HFFc6 (cell line): Measurements from ENCODE around the gene RPL12. TPM values are rescaled to one million over a fixed set of nuclear protein-coding genes. Genes with fewer than 3 reads are reported as not detected.
A peak's percentile ranks its signal among the peaks of the same experiment; 100 is the strongest.

Experiments
- DNase-seq: peaks from one replicate; pipeline ENCODE4 v3.0.0-alpha.2; 2018
- H3K27ac Mint-ChIP-seq: 2 replicates; pipeline ENCODE4 v1.8.0; 2020; ENCODE audit warnings: mild to moderate bottlenecking, mixed read lengths
- H3K27me3 Mint-ChIP-seq: 2 replicates; pipeline ENCODE4 v1.8.0; 2021; ENCODE audit warnings: mild to moderate bottlenecking, moderate library complexity, mixed read lengths; ENCODE audit not compliant: insufficient read depth
- H3K36me3 Mint-ChIP-seq: 2 replicates; pipeline ENCODE4 v1.8.0; 2021; ENCODE audit warnings: low read depth, mixed read lengths
- H3K4me1 Mint-ChIP-seq: 2 replicates; pipeline ENCODE4 v1.8.0; 2020; ENCODE audit warnings: low read depth, mixed read lengths
- H3K4me3 Mint-ChIP-seq: 2 replicates; pipeline ENCODE4 v1.8.0; 2020; ENCODE audit warnings: mild to moderate bottlenecking, moderate library complexity, mixed read lengths
- H3K9me3 Mint-ChIP-seq: 2 replicates; pipeline ENCODE4 v1.8.0; 2020; ENCODE audit warnings: mild to moderate bottlenecking, mixed read lengths
- total RNA-seq, 6 experiments: library from RNA; stranded (reverse); fragmentation: NEBNext Ultra II Directional; extraction: Animal tissue kit (Norgen Biotek cat#: 25700); gene quantifications; 2 replicates in 1 of 6; 3 replicates in 5 of 6; pipeline ENCODE4 v1.2.3, GENCODE V29; 2021
- TF ChIP-seq, protein P1 (sequence below): fragments of 200-600 bp; sonication (generic); IDR thresholded peaks from 2 replicates; pipeline ENCODE4 v1.5.0; 2021; ENCODE audit warnings: antibody characterized with exemption, mild to moderate bottlenecking

Gene RPL12
- total RNA-seq, 6 experiments from 2014 or later = 953 to 1,196 (median 1,072) TPM

DNA sequence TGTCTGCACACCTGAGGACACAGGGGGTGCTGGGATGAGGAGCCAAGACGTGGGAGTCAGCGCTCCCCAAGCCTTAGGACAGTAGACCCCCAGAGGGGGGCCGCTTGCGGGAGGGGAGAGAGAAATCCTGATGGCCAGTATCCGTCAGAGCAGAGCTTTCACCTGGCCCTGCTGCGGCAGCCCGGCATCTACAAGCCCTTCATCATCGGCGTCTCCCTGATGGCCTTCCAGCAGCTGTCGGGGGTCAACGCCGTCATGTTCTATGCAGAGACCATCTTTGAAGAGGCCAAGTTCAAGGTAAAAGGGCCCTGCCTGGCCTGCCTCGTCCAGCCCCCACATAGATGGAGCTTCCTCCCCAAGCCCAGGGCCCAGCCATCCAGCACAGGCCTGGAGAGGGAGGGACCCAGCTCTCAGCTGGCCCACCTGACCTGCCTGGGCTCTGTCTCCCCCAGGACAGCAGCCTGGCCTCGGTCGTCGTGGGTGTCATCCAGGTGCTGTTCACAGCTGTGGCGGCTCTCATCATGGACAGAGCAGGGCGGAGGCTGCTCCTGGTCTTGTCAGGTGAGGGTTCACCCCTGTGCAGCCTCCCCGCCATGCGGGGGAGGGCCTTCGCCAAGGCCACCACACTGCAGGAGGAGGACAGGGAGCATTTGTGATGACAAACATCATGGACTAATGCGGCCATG is 47.6 kb downstream of the RPL12 start:
- Mint-ChIP-seq H3K27me3 (no peaks in the 10 kb centered on the region), H3K4me1 (no peaks in the 10 kb centered on the region), H3K9me3 (no peaks in the 10 kb centered on the region), H3K27ac (no peak overlapping the region), H3K36me3 (no peaks in the 10 kb centered on the region), H3K4me3 (no peak overlapping the region)
- DNase-seq = no peak
- TF ChIP-seq, protein P1, sequence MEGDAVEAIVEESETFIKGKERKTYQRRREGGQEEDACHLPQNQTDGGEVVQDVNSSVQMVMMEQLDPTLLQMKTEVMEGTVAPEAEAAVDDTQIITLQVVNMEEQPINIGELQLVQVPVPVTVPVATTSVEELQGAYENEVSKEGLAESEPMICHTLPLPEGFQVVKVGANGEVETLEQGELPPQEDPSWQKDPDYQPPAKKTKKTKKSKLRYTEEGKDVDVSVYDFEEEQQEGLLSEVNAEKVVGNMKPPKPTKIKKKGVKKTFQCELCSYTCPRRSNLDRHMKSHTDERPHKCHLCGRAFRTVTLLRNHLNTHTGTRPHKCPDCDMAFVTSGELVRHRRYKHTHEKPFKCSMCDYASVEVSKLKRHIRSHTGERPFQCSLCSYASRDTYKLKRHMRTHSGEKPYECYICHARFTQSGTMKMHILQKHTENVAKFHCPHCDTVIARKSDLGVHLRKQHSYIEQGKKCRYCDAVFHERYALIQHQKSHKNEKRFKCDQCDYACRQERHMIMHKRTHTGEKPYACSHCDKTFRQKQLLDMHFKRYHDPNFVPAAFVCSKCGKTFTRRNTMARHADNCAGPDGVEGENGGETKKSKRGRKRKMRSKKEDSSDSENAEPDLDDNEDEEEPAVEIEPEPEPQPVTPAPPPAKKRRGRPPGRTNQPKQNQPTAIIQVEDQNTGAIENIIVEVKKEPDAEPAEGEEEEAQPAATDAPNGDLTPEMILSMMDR = no peak

DNA sequence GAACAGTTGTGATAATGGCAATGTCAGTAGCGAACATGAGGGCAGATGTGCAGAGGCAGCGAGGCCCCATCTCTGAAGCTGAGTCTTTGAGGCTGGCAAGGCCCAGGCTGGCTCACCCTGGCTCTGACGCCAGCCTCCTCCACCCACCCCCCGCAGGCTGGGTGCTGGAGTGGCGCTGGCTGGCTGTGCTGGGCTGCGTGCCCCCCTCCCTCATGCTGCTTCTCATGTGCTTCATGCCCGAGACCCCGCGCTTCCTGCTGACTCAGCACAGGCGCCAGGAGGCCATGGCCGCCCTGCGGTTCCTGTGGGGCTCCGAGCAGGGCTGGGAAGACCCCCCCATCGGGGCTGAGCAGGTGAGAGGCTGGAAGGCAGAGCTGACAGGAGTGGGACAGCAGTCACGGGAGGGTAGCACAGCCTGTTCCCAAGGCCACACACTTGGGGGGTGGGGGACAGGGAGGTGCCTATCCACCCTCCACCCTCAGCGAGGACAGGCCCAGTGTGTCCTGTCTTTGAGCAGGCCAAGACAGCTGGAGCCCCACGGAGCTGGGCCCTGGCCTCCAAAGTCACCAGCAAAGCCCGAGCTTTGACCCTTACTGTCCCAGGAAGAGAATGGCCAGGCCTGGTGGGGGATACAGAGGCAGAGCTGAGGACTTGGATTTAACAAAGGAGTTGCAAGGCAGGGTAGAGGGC is 48.7 kb downstream of the RPL12 start:
- H3K4me1 Mint-ChIP-seq = 0 out of 2 replicates have a peak, but pooled peaks cover 4% of the 10 kb centered on the region
- DNase-seq = no peak
- no peaks in the 10 kb centered on the region for H3K27me3 Mint-ChIP-seq
- no peaks in the 10 kb centered on the region for H3K36me3 Mint-ChIP-seq
- no peak overlapping the region for H3K4me3 Mint-ChIP-seq
- H3K9me3 Mint-ChIP-seq = no peaks in the 10 kb centered on the region
- H3K27ac Mint-ChIP-seq = no peak overlapping the region
- TF ChIP-seq, protein P1 = no peak

- TF ChIP-seq, protein P1 = no peak
- no peak for DNase-seq
- H3K27me3 Mint-ChIP-seq = no peaks in the 10 kb centered on the region; the same call in 1 of the 2 replicates
- no peaks in the 10 kb centered on the region for H3K36me3 Mint-ChIP-seq
- H3K4me1 Mint-ChIP-seq = peaks cover 18% of the 10 kb centered on the region
- no peaks in the 10 kb centered on the region for H3K9me3 Mint-ChIP-seq
- no peak overlapping the region for H3K27ac Mint-ChIP-seq
- H3K4me3 Mint-ChIP-seq = no peak overlapping the region
Observed at GRCh38 chr9:127399736-127400269, 51.4 kb downstream of the RPL12 start.

DNA sequence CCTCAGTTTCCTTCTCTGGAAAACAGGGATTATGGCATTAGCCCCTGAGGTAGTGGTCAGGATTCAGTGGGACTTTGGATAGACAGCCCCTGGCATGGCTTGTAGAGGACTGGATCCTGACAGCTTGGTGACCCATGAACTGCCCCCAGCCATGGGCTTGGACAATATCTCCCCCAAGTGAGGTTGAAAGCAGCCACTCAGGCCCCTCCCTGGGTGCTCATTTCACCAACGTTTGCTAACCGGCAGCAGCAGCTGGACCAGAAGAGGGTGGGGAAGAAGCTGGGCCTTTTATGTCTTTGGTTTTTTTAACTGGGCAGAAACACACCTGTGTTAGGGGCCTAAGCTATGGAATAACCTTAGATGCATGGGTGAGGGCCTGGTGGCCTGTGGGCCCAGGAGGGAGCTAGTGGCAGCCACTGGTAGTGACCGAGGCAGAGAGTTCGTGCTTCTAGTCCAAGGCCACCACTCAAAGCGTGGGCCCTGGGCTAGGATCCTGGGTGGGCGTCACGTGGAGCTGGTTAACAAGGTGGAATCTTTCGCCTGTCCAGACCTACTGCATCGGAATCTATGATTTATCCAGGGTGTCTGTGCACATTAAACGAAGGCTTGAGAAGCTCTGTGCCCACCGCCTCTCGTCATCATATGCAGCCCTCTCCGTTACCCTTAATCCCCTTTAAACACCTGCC is 52.3 kb downstream of the RPL12 start:
- no peak overlapping the region for H3K27ac Mint-ChIP-seq
- DNase-seq = no peak
- TF ChIP-seq, protein P1 = no peak
- peaks cover 20% of the 10 kb centered on the region for H3K4me1 Mint-ChIP-seq
- H3K9me3 Mint-ChIP-seq = no peaks in the 10 kb centered on the region
- H3K36me3 Mint-ChIP-seq = no peaks in the 10 kb centered on the region
- H3K4me3 Mint-ChIP-seq = peak overlapping the region; percentile 83
- no peaks in the 10 kb centered on the region; the same call in 1 of the 2 replicates for H3K27me3 Mint-ChIP-seq

DNA sequence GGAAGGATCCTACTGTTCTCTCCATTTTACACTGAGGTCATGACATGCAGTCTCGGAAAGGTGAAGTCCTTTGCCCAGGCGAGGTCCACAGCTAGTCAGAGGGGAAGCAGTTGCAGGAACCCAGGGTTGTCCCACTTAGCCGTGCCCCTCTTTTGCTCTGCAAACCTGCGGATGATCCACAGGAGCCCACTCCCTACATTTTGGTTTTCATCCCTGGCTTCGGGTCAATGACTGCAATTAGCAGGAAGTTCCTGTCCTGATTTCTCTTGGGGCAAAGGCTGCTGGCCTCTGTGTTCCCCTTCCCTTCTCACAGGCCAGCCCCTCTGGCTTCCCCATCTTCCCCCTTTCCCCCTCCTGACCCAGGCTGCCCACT is 52.9 kb downstream of the RPL12 start:
- no peak for DNase-seq
- no peaks in the 10 kb centered on the region for H3K36me3 Mint-ChIP-seq
- peaks cover 26% of the 10 kb centered on the region for H3K4me1 Mint-ChIP-seq
- TF ChIP-seq, protein P1 = peak; percentile 22; the same call in 1 of the 2 replicates
- H3K4me3 Mint-ChIP-seq = peak overlapping the region; percentile 83
- H3K27me3 Mint-ChIP-seq = no peaks in the 10 kb centered on the region; the same call in none of the 2 replicates
- no peak overlapping the region for H3K27ac Mint-ChIP-seq
- no peaks in the 10 kb centered on the region for H3K9me3 Mint-ChIP-seq

Other genes starting within 250 kb of the RPL12 start
- gene GARNL3, start 186.6 kb downstream of the RPL12 start, total RNA-seq = under 1 TPM; 0.27 to 0.73 (median 0.57) TPM
- 10 to 100 TPM; 11.5 to 13.6 (median 12.5) TPM for gene SLC2A8, start 54.2 kb downstream of the RPL12 start, total RNA-seq
- gene ZNF79, start 27.0 kb downstream of the RPL12 start, total RNA-seq = 1 to 10 TPM; 6.7 to 8.5 (median 7.6) TPM
- gene LRSAM1, start 104 bp upstream of the RPL12 start, total RNA-seq = 10 to 100 TPM; 12.1 to 15.9 (median 13.4) TPM
- 10 to 100 TPM; 61.9 to 90.7 (median 73.6) TPM for gene STXBP1, start 160.9 kb upstream of the RPL12 start, total RNA-seq